Globus pallidus (tissue), 1 donor: ENCODE results near the gene LNPEP.

ENCODE experiments used
- DNase-seq: peaks from one replicate; pipeline ENCODE4 v3.0.0-alpha.2; 2015; ENCODE audit warnings: low spot score

Gene LNPEP

DNA sequence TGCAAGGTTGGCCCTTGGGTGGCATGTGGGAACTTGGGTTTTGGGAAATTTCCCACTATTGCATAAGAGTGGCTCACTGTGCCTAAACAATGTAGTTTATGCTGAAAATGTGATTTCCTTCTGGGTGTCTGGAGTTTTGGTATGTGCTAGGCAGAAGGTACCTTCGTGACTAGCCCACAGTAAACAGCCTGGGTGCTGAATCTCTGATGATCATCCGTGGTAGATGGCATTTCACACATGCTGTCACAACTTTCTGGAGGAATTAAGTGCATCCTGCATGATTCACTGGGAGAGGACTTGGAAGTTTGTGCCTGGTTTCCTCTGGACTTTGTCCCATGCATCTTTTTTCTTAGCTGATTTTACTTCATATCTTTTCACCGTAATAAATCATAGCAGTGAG, 64.5 kb downstream of the LNPEP start:
- DNase-seq, result no peak

GRCh38 chr5:97002983-97003382, 67.1 kb downstream of the LNPEP start:
- no peak for DNase-seq

GRCh38 chr5:97004423-97005060, 68.7 kb downstream of the LNPEP start:
- DNase-seq, result no peak

DNA sequence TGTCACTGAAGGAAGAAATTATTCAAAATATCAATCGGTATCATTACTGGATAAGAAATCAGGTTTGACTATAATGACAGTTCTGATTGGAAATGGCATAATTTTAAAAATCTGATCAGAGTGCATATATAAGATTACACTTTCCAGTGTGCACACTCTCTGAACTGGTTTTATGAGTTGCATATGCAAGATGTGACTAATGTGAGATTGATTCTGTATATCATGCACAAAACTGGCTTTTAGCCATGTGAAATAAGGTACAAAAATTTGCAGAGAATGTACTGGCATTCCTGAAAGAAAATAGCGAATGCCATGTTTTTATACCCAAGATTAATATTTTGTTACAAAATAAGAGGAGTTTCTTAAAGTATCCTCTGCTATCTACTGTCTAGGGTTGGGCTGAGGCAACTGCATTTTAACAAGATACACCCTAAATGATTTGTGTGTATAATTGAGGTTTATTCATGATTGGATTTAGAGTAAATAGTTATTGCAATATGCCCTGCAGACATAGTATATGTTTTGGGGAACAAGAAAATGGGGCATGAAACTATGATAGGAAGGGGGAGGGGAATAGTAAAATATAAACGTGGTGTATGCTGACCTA, 70.7 kb downstream of the LNPEP start:
- DNase-seq, result no peak

- DNase-seq, result peak; percentile 43
Measured at GRCh38 chr5:97009212-97009898, 73.5 kb downstream of the LNPEP start.

GRCh38 chr5:97009921-97010320, 74.0 kb downstream of the LNPEP start:
- DNase-seq, result no peak

GRCh38 chr5:97010606-97011005, 74.7 kb downstream of the LNPEP start:
- no peak for DNase-seq

GRCh38 chr5:97011567-97011966, 75.7 kb downstream of the LNPEP start:
- DNase-seq, result no peak

GRCh38 chr5:97019435-97020117, 83.7 kb downstream of the LNPEP start:
- DNase-seq, result no peak

DNA sequence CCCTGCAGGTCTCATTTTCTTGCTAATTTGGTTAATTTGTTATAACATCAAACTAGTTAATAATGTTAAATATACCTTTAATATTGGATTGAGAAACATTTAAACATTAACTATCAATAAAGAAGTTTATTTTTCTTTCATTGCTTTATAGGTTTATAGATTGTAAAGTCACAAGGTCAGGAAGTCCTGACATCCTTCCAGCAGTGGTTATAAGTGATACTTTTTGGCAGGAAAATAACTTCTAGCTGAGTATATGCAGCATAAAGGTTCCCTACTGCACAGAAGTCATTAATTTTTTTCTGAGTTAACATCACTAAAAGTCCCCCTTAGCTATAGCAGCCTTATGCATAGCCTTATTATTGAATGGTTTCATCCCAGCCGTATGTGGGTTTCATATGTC, 85.5 kb downstream of the LNPEP start:
- DNase-seq, result no peak

GRCh38 chr5:97022898-97023297, 87.0 kb downstream of the LNPEP start:
- DNase-seq, result no peak

DNA sequence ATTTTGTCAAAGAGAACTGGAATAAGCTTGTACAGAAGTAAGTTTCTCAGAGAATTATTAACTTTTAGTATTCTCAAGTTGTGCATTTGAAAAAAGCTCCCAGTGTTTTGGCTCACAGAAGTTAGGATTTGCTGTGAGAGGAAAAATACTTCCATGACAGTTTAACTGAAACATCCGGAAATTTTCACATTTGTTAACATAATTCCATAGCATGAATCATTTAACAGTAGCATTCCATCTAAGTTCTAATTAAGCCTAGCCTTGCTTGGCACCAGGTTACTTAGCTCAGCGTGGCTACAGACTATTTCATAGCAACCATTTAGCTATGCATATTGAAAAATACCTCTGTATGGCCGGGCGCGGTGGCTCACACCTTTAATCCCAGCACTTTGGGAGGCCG, 90.8 kb downstream of the LNPEP start:
- no peak for DNase-seq

- DNase-seq, result no peak
Measured at GRCh38 chr5:97037819-97038218, 101.9 kb downstream of the LNPEP start.

DNA sequence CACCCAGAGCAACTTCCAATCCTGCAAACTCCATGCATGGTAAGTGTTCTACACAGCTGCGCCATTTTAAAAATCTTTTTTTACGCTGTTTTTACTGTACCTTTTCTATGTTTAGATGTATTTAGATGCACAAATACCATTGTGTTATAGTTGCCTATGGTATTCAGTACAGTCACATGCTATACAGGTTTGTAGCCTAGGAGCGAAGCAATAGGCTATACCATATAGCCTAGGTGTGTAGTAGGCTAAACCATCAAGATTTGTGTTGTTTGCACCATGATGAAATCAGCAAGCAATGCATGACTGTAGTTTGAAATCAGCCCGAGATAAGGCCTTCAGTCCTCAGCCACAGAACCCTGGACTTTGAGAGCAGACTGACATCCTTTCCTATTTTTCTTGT, 105.4 kb downstream of the LNPEP start:
- no peak for DNase-seq

DNA sequence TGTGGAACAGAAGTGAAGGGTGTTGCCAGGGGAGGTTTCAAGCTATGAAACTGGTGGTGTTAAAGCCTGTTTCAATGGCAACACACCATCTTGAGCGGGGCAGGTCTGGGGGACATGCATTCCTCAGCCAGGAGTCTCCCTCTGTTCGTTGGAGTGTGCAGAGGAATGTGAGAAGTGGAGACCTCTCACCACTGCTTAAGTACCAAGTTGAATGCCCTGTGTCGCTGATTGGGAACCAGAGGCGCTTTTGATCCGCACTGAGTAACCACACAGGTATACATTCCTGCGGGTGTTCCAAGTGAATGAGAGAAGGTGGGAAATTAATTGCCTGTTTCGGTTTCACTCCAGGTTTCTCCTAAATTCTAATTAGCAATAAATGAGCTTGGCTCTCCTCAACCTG, 107.1 kb downstream of the LNPEP start:
- no peak for DNase-seq

DNA sequence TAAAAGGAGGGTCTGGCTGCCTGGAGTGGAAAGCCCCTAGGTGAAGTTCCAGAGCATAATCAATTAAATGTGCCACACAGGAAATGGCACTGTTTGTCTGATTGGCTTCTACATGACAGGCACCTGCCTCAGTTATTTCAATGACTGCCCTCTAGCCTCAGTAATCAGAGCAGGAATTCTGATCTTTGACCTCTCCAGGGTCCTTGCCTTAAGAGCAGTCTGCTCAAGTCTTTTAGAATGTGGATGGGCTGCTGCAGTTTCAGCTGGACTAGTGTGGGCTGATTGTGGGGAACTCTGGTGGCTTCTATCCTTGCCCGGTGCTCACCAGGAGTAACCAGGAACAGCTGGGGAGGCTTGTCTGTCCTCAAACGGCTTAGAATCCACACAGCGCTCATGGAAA, 107.6 kb downstream of the LNPEP start:
- no peak for DNase-seq

GRCh38 chr5:97044052-97044451, 108.2 kb downstream of the LNPEP start:
- DNase-seq, result no peak

- DNase-seq, result peak; percentile 20
Measured at GRCh38 chr5:97046270-97046982, 110.5 kb downstream of the LNPEP start.

GRCh38 chr5:97047076-97047475, 111.2 kb downstream of the LNPEP start:
- DNase-seq, result no peak

DNA sequence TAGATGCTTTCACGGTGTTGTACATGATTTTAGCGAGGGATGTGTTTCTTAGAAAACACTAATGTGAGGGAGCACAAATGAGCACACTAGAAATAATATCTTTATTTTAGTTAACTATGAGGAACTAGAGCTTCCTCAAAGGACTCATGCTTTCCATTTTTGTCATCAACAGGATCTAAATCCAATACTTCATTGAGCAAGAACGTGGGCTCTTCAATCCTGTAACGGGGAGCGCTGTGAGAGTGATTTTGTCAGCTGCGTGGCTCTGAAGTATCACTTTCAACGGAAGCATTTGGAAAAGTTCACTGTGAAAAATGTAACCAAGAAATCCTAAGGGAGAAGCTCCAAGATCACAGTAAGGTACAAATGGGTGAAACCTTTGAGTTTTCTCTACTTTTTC, 113.3 kb downstream of the LNPEP start:
- no peak for DNase-seq

- DNase-seq, result no peak
Measured at GRCh38 chr5:97056263-97056662, 120.4 kb downstream of the LNPEP start.

- no peak for DNase-seq
Measured at GRCh38 chr5:97062046-97062445, 126.2 kb downstream of the LNPEP start.
